ENCODE results near the gene WDR46. TPM values are rescaled to one million over a fixed set of nuclear protein-coding genes. Genes with fewer than 3 reads are reported as not detected.
"Not testable (repeated sequence)": the region's sequence is repeated elsewhere in the genome, so short reads cannot be mapped to it uniquely, and the experiment has no call there.

WDR46 gene
- total RNA-seq, 2 donors from 2014 or later = 41.3 to 47.2 TPM

DNA sequence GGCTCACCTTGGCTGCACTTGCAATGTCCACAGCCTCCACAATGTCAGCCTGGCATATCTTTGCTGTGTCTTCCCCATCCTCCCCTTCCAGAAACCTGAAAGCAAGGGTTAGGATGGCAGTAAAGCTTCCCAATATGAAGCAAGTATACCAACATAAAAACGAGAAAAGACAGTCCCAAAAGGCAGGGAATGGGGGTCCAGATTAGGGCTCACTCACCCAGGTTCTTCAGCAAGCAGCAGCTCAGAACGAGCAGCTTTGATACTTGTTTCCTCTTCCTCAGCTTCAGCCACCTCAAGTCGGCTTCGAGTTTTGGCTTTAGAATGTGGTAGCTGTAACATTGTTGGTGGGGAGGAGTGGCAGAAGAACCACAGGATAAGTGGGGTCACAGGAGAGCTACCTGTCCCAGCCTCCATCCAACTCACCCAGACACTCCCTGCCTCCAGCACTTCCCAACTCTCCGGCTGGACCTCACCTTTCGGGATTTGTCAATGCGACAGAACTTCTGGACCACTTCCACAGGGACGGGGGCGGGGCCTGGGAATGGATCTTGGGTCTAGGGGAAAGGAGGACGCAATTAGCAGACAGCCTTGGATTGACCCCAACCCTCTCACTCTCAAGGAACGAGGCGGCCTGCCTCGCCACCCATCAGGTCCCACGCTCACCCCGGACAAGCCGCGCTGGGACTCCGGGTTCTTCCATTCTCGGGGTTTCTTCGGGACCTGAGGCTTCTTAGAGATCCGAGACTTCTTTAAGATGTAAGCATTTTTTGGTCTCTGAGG is 708 bp downstream of the WDR46 start:
- H3K27ac ChIP-seq = peak overlapping the region; percentile 83 to 88
- no peak for TF ChIP-seq POLR2A (IDR thresholded peaks at IDR 0.05)
- TF ChIP-seq POLR2AphosphoS5 (IDR thresholded peaks at IDR 0.05) = no peak
- no peak for TF ChIP-seq CTCF (IDR thresholded peaks at IDR 0.05)
- intact Hi-C loops (cut with DNase I) = no loop called here
- H3K4me3 ChIP-seq = peak overlapping the region; percentile 66
- no peaks in the 10 kb centered on the region for H3K9me3 ChIP-seq
- H3K36me3 ChIP-seq = no peaks in the 10 kb centered on the region
- no peak for DNase-seq (ENCODE audit: low spot score)
- 12% methylated on average over 21 of the region's 21 CpGs for WGBS
- H3K27me3 ChIP-seq (replicated peaks; ENCODE audit: insufficient read depth) = no peaks in the 10 kb centered on the region
- H3K4me1 ChIP-seq (replicated peaks) = peaks cover 11% of the 10 kb centered on the region

- no peak overlapping the region for H3K27ac ChIP-seq
- TF ChIP-seq CTCF (IDR thresholded peaks at IDR 0.05) = no peak
- no peaks in the 10 kb centered on the region for H3K27me3 ChIP-seq (replicated peaks; ENCODE audit: insufficient read depth)
- no peaks in the 10 kb centered on the region for H3K9me3 ChIP-seq
- DNase-seq (ENCODE audit: low spot score) = no peak
- no peak overlapping the region for H3K4me3 ChIP-seq
- no peaks in the 10 kb centered on the region for H3K36me3 ChIP-seq
- intact Hi-C loops (cut with DNase I) = no loop called here
- H3K4me1 ChIP-seq (replicated peaks) = peaks cover 11% of the 10 kb centered on the region
- WGBS = 87% methylated on average over 22 of the region's 22 CpGs
Measured at GRCh38 chr6:33286946-33287914, 1.8 kb downstream of the WDR46 start.

- H3K36me3 ChIP-seq; H3K4me3 ChIP-seq; H3K27ac ChIP-seq; DNase-seq (ENCODE audit: low spot score); H3K9me3 ChIP-seq; intact Hi-C loops (cut with DNase I); H3K4me1 ChIP-seq (replicated peaks); H3K27me3 ChIP-seq (replicated peaks; ENCODE audit: insufficient read depth): not testable (repeated sequence)
- WGBS = 91% methylated on average over 4 of the region's 4 CpGs
Measured at GRCh38 chr6:33285214-33285613, 3.8 kb downstream of the WDR46 start.

- peaks cover 12% of the 10 kb centered on the region for H3K4me1 ChIP-seq (replicated peaks)
- intact Hi-C loops (cut with DNase I) = no loop called here
- no peak overlapping the region for H3K4me3 ChIP-seq
- no peaks in the 10 kb centered on the region for H3K9me3 ChIP-seq
- no peak for DNase-seq (ENCODE audit: low spot score)
- no peaks in the 10 kb centered on the region for H3K36me3 ChIP-seq
- no peak overlapping the region for H3K27ac ChIP-seq
- TF ChIP-seq POLR2A (IDR thresholded peaks at IDR 0.05) (no peak), POLR2AphosphoS5 (IDR thresholded peaks at IDR 0.05) (no peak), CTCF (IDR thresholded peaks at IDR 0.05) (no peak)
- H3K27me3 ChIP-seq (replicated peaks; ENCODE audit: insufficient read depth) = no peaks in the 10 kb centered on the region
- WGBS = 84% methylated on average over 6 of the region's 6 CpGs
Measured at GRCh38 chr6:33280539-33280938, 8.5 kb downstream of the WDR46 start.

DNA sequence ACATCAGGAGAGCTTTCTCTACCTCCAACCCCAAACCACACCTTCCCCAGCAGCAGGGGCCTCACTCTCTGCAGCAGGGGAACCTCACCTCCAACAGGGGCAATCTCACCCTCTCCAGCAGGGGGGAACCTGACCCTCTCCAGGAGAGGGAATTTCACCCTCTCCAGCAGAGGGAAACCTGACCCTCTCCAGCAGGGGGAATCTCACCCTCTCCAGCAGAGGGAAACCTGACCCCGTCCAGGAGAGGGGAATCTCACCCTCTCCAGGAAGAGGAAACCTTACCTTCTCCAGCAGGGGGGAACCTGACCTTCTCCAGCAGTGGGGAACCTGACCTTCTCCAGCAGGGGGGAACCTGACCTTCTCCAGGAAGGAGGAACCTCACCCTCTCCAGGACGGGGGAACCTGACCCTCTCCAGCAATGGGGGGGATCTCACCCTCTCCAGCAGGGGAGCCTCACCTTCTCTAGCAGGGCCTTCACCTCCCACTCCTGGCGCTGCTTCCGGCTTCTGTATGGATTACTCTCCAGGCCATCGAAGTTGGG is 9.0 kb downstream of the WDR46 start:
- H3K27ac ChIP-seq = no peak overlapping the region
- intact Hi-C loops (cut with DNase I) = no loop called here
- no peaks in the 10 kb centered on the region for H3K27me3 ChIP-seq (replicated peaks; ENCODE audit: insufficient read depth)
- H3K4me1 ChIP-seq (replicated peaks) = peaks cover 12% of the 10 kb centered on the region
- TF ChIP-seq CTCF (IDR thresholded peaks at IDR 0.05) = peak in 1 of 4 experiments; percentile 49
- TF ChIP-seq POLR2AphosphoS5 (IDR thresholded peaks at IDR 0.05) = no peak
- H3K4me3 ChIP-seq = no peak overlapping the region
- no peaks in the 10 kb centered on the region for H3K9me3 ChIP-seq
- no peak for DNase-seq (ENCODE audit: low spot score)
- 43% methylated on average over 5 of the region's 5 CpGs for WGBS
- H3K36me3 ChIP-seq = no peaks in the 10 kb centered on the region
